ENCODE data around the gene GALC.

DNA sequence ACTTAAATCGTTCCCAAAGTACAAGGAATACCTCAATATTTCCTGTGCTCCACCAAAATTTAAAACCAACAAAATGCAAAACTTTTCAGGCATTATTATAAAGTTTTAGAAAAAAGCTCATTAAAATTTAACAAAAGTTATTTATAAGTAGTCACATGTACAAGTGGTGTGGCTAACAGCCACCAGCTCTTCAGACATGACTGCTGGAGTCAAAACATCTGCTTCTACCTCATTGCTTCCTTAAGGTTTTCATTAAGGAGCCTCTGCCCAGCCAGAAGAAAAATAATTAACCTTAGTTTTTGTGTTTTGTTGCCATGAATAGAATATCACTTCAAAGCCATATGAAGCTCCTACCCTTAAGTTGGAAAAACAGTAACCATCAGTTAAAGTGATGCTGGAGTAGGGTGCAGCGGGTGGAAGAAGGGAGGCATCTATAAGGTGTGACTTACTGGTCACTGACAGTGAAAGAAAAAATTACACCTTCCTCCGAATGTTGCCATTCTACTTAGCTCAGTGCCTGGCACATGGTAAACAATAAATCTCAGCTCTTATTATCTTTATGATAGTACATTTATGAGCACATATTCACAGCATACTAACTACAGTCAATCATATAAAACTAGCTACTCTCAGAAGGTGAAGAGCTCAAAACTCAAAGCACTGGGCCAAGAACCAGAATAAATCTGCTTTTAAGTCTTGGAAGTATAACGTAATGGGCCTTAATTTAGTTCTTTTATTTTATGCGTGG lies 57.7 kb downstream of the GALC start:
- TF ChIP-seq, protein P1, sequence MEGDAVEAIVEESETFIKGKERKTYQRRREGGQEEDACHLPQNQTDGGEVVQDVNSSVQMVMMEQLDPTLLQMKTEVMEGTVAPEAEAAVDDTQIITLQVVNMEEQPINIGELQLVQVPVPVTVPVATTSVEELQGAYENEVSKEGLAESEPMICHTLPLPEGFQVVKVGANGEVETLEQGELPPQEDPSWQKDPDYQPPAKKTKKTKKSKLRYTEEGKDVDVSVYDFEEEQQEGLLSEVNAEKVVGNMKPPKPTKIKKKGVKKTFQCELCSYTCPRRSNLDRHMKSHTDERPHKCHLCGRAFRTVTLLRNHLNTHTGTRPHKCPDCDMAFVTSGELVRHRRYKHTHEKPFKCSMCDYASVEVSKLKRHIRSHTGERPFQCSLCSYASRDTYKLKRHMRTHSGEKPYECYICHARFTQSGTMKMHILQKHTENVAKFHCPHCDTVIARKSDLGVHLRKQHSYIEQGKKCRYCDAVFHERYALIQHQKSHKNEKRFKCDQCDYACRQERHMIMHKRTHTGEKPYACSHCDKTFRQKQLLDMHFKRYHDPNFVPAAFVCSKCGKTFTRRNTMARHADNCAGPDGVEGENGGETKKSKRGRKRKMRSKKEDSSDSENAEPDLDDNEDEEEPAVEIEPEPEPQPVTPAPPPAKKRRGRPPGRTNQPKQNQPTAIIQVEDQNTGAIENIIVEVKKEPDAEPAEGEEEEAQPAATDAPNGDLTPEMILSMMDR (IDR thresholded peaks at IDR 0.05) = no peak
- no peak for TF ChIP-seq EP300 (IDR thresholded peaks at IDR 0.05)
- no peak for TF ChIP-seq POLR2A (IDR thresholded peaks at IDR 0.05)
